Thyroid gland (tissue), 4 donors: ENCODE data around the gene HACL1.

Experiments used
- POLR2A ChIP-seq, 2 donors: fragments of 450-650 bp; IDR thresholded peaks; one replicate each; pipeline ENCODE4 v1.6.1; 2017; ENCODE audit warnings: antibody characterized with exemption in 2 of 2, mild to moderate bottlenecking in 2 of 2, moderate library complexity in 1 of 2
- TF ChIP-seq, protein P1 (sequence below), 6 experiments: fragments of 200-600 bp in 3 of 6; fragments of 450-650 bp in 3 of 6; sonication (generic) in 3 of 6; IDR thresholded peaks; one replicate each; pipeline ENCODE4 v1.5.1; 2016 to 2019; ENCODE audit warnings: antibody characterized with exemption in 6 of 6, mild to moderate bottlenecking in 2 of 6, inconsistent platforms in 1 of 6, moderate library complexity in 1 of 6

DNA sequence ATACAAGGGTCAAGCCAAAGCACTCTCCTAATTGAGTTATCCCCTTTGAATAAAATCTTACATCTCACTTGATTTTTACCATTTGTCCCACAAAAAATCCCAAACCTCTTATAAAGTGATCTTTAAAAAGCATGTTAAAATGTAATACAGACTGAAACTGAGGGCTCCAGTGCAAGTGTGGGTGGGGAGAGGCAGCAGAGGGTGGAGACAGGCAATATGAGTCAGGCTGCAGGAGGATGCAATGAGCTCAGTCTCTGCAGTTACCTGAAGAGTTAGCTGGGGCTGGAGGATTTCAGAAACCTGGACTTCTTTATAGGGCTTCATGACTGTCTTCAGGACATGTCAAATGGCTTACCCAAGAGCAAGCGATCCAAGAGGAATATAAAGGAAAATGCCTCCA is 65.6 kb downstream of the HACL1 start:
- TF ChIP-seq, protein P1, sequence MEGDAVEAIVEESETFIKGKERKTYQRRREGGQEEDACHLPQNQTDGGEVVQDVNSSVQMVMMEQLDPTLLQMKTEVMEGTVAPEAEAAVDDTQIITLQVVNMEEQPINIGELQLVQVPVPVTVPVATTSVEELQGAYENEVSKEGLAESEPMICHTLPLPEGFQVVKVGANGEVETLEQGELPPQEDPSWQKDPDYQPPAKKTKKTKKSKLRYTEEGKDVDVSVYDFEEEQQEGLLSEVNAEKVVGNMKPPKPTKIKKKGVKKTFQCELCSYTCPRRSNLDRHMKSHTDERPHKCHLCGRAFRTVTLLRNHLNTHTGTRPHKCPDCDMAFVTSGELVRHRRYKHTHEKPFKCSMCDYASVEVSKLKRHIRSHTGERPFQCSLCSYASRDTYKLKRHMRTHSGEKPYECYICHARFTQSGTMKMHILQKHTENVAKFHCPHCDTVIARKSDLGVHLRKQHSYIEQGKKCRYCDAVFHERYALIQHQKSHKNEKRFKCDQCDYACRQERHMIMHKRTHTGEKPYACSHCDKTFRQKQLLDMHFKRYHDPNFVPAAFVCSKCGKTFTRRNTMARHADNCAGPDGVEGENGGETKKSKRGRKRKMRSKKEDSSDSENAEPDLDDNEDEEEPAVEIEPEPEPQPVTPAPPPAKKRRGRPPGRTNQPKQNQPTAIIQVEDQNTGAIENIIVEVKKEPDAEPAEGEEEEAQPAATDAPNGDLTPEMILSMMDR (IDR thresholded peaks at IDR 0.05) = no peak
- no peak for TF ChIP-seq POLR2A (IDR thresholded peaks at IDR 0.05)
